Mesendoderm (in vitro differentiated cells): ENCODE data around the gene PISD.

ENCODE experiments used
- DNase-seq: peaks from one replicate; pipeline ENCODE4 v3.0.0; 2013
- H2AK5ac ChIP-seq: 2 replicates; pipeline ENCODE4 v1.6.1; 2013; ENCODE audit warnings: low read length, inconsistent platforms
- H2BK120ac ChIP-seq: 2 replicates; pipeline ENCODE4 v1.6.1; 2013; ENCODE audit warnings: low read depth, mild to moderate bottlenecking, low read length, moderate library complexity, mixed read lengths
- H2BK15ac ChIP-seq: replicated peaks from 2 replicates; pipeline ENCODE4 v1.6.1; 2013; ENCODE audit warnings: low read depth, mild to moderate bottlenecking, moderate library complexity
- H2BK5ac ChIP-seq: 2 replicates; pipeline ENCODE4 v1.6.1; 2013; ENCODE audit warnings: low read length, inconsistent platforms
- H3K18ac ChIP-seq: 2 replicates; pipeline ENCODE4 v1.6.1; 2013; ENCODE audit warnings: mild to moderate bottlenecking, low read length, mixed read lengths
- H3K23ac ChIP-seq: one replicate; pipeline ENCODE4 v1.6.1; 2013; ENCODE audit warnings: low read length
- H3K27ac ChIP-seq: 2 replicates; pipeline ENCODE4 v1.5.1; 2013; ENCODE audit warnings: low read depth, mild to moderate bottlenecking, inconsistent platforms, low read length, moderate library complexity
- H3K27me3 ChIP-seq: 2 replicates; pipeline ENCODE4 v1.6.1; 2013; ENCODE audit warnings: low read length, control low read depth, mild to moderate bottlenecking, inconsistent platforms; ENCODE audit not compliant: insufficient read depth, poor library complexity
- H3K36me3 ChIP-seq: 2 replicates; pipeline ENCODE4 v1.6.1; 2013; ENCODE audit warnings: low read length, inconsistent platforms; ENCODE audit not compliant: control insufficient read depth, insufficient read depth
- H3K4ac ChIP-seq: one replicate; pipeline ENCODE4 v1.6.1; 2013; ENCODE audit warnings: low read depth, mild to moderate bottlenecking, low read length, moderate library complexity
- H3K4me1 ChIP-seq: 2 replicates; pipeline ENCODE4 v1.6.1; 2013; ENCODE audit warnings: low read depth, low read length, inconsistent platforms; ENCODE audit not compliant: control insufficient read depth
- H3K4me2 ChIP-seq: 2 replicates; pipeline ENCODE4 v1.6.1; 2013; ENCODE audit warnings: low read length
- H3K4me3 ChIP-seq: 2 replicates; pipeline ENCODE4 v1.5.1; 2013; ENCODE audit warnings: mild to moderate bottlenecking, low read length
- H3K56ac ChIP-seq: one replicate; pipeline ENCODE4 v1.6.1; 2013; ENCODE audit warnings: low read length
- H3K79me1 ChIP-seq: 2 replicates; pipeline ENCODE4 v1.6.1; 2013; ENCODE audit warnings: low read length, inconsistent platforms
- H3K79me2 ChIP-seq: 2 replicates; pipeline ENCODE4 v1.6.1; 2013; ENCODE audit warnings: mild to moderate bottlenecking, low read length; ENCODE audit not compliant: control insufficient read depth, insufficient read depth
- H3K9ac ChIP-seq: 2 replicates; pipeline ENCODE4 v1.6.1; 2013; ENCODE audit warnings: low read length, inconsistent platforms
- H4K5ac ChIP-seq: one replicate; pipeline ENCODE4 v1.6.1; 2013; ENCODE audit warnings: low read length
- H4K8ac ChIP-seq: one replicate; pipeline ENCODE4 v1.6.1; 2013; ENCODE audit warnings: low read depth, mild to moderate bottlenecking, control low read depth, low read length, moderate library complexity
- WGBS: extraction: QIAGEN DNeasy Blood & Tissue Kit; methylation state at CpG from one replicate; pipeline ENCODE4 v1.1.7; 2013; ENCODE audit warnings: low lambda C conversion rate, missing lambda C conversion rate; ENCODE audit not compliant: insufficient coverage; ENCODE audit errors: extremely low coverage; 5-methylcytosine and 5-hydroxymethylcytosine counted together

The PISD gene

GRCh38 chr22:31616315-31616980 is 45.6 kb downstream of the PISD start:
- Histone ChIP-seq H2BK5ac (no peak overlapping the region), H2BK15ac (no peak overlapping the region), H3K27ac (no peak overlapping the region), H3K9ac (no peak overlapping the region), H3K23ac (no peak overlapping the region), H4K5ac (no peak overlapping the region), H3K4me3 (no peak overlapping the region), H3K79me2 (no peaks in the 10 kb centered on the region), H3K18ac (no peak overlapping the region), H3K36me3 (peaks cover 6% of the 10 kb centered on the region), H3K4ac (no peak overlapping the region), H2BK120ac (no peak overlapping the region), H3K56ac (no peak overlapping the region), H3K27me3 (no peaks in the 10 kb centered on the region), H2AK5ac (no peak overlapping the region), H3K4me2 (no peak overlapping the region), H3K79me1 (no peaks in the 10 kb centered on the region), H3K4me1 (no peaks in the 10 kb centered on the region), H4K8ac (no peak overlapping the region)
- no CpG with 5 or more reads among the region's 9 CpGs for WGBS
- DNase-seq, result no peak

- Histone ChIP-seq H3K56ac (no peak overlapping the region), H3K4ac (no peak overlapping the region), H2BK15ac (no peak overlapping the region), H3K9ac (no peak overlapping the region), H2BK120ac (no peak overlapping the region), H4K8ac (no peak overlapping the region), H3K4me3 (no peak overlapping the region), H3K27ac (no peak overlapping the region), H3K18ac (no peak overlapping the region), H3K79me2 (no peaks in the 10 kb centered on the region), H4K5ac (no peak overlapping the region), H3K36me3 (peaks cover 6% of the 10 kb centered on the region), H3K4me2 (no peak overlapping the region), H3K79me1 (no peaks in the 10 kb centered on the region), H3K23ac (no peak overlapping the region), H2AK5ac (no peak overlapping the region), H3K27me3 (no peaks in the 10 kb centered on the region), H3K4me1 (no peaks in the 10 kb centered on the region), H2BK5ac (no peak overlapping the region)
- no peak for DNase-seq
- no CpG with 5 or more reads among the region's 4 CpGs for WGBS
Measured at GRCh38 chr22:31615940-31616314, 46.1 kb downstream of the PISD start.

- Histone ChIP-seq H3K4me3 (no peak overlapping the region), H3K23ac (no peak overlapping the region), H3K79me1 (no peaks in the 10 kb centered on the region), H3K18ac (no peak overlapping the region), H4K8ac (no peak overlapping the region), H2AK5ac (no peak overlapping the region), H4K5ac (no peak overlapping the region), H2BK120ac (no peak overlapping the region), H2BK5ac (no peak overlapping the region), H3K79me2 (no peaks in the 10 kb centered on the region), H3K4me2 (no peak overlapping the region), H3K27ac (no peak overlapping the region), H3K56ac (no peak overlapping the region), H3K27me3 (no peaks in the 10 kb centered on the region), H3K4ac (no peak overlapping the region), H3K9ac (no peak overlapping the region), H3K36me3 (peaks cover 6% of the 10 kb centered on the region), H3K4me1 (no peaks in the 10 kb centered on the region), H2BK15ac (no peak overlapping the region)
- whole genome bisulfite sequencing, result no CpG with 5 or more reads among the region's 4 CpGs
- DNase-seq, result no peak
Measured at GRCh38 chr22:31615491-31615860, 46.5 kb downstream of the PISD start.

- no peaks in the 10 kb centered on the region for H3K27me3 ChIP-seq
- no peak for DNase-seq
- H3K18ac ChIP-seq, result no peak overlapping the region
- peaks cover 6% of the 10 kb centered on the region for H3K36me3 ChIP-seq
- no peaks in the 10 kb centered on the region for H3K79me2 ChIP-seq
- no peak overlapping the region for H3K9ac ChIP-seq
- H4K5ac ChIP-seq, result no peak overlapping the region
- H2BK120ac ChIP-seq, result no peak overlapping the region
- no peak overlapping the region for H3K27ac ChIP-seq
- H3K4me2 ChIP-seq, result no peak overlapping the region
- H3K56ac ChIP-seq, result no peak overlapping the region
- H3K23ac ChIP-seq, result no peak overlapping the region
- H3K4me1 ChIP-seq, result no peaks in the 10 kb centered on the region
- no peak overlapping the region for H3K4me3 ChIP-seq
- H4K8ac ChIP-seq, result no peak overlapping the region
- no peak overlapping the region for H2AK5ac ChIP-seq
- H3K4ac ChIP-seq, result no peak overlapping the region
- H2BK15ac ChIP-seq, result no peak overlapping the region
- no CpG with 5 or more reads among the region's 18 CpGs for WGBS
- H3K79me1 ChIP-seq, result no peaks in the 10 kb centered on the region
- H2BK5ac ChIP-seq, result no peak overlapping the region
Measured at GRCh38 chr22:31614781-31615490, 47.1 kb downstream of the PISD start.

- H3K56ac ChIP-seq, result no peak overlapping the region
- no peaks in the 10 kb centered on the region for H3K4me1 ChIP-seq
- H3K36me3 ChIP-seq, result peaks cover 2% of the 10 kb centered on the region
- H3K18ac ChIP-seq, result no peak overlapping the region
- no peak overlapping the region for H3K4me3 ChIP-seq
- H3K27me3 ChIP-seq, result no peaks in the 10 kb centered on the region
- DNase-seq, result no peak
- H2BK5ac ChIP-seq, result no peak overlapping the region
- no CpG with 5 or more reads among the region's 10 CpGs for WGBS
- H2AK5ac ChIP-seq, result no peak overlapping the region
- no peak overlapping the region for H4K5ac ChIP-seq
- H2BK15ac ChIP-seq, result no peak overlapping the region
- H3K27ac ChIP-seq, result no peak overlapping the region
- no peak overlapping the region for H2BK120ac ChIP-seq
- no peaks in the 10 kb centered on the region for H3K79me2 ChIP-seq
- no peak overlapping the region for H3K9ac ChIP-seq
- no peak overlapping the region for H3K23ac ChIP-seq
- H4K8ac ChIP-seq, result no peak overlapping the region
- no peak overlapping the region for H3K4ac ChIP-seq
- no peak overlapping the region for H3K4me2 ChIP-seq
- no peaks in the 10 kb centered on the region for H3K79me1 ChIP-seq
Measured at GRCh38 chr22:31613904-31614296, 48.1 kb downstream of the PISD start.
